ENCODE results near the gene RETREG2. TPM values are rescaled to one million over a fixed set of nuclear protein-coding genes. Genes with fewer than 3 reads are reported as not detected.

Gene RETREG2
- total RNA-seq, 1 experiment from 2014 or later = 59.5 TPM

GRCh38 chr2:219206328-219207133 lies 28.5 kb downstream of the RETREG2 start, which contains the start of gene ZFAND2B:
Gene ZFAND2B (plus strand): TSS chr2:219206782. CDS start chr2:219206988, 206 bp downstream.
- no peaks in the 10 kb centered on the region for H3K27me3 Mint-ChIP-seq (ENCODE audit: insufficient read depth, unreplicated experiment)

GRCh38 chr2:219207134-219207883 lies 29.2 kb downstream of the RETREG2 start:
- H3K36me3 Mint-ChIP-seq (ENCODE audit: insufficient read depth, unreplicated experiment) = peaks cover 52% of the 10 kb centered on the region
- H3K4me3 ChIP-seq (ENCODE audit: low read depth, low read length) = peak overlapping the region; percentile 78
- H3K4me1 Mint-ChIP-seq (ENCODE audit: low read depth, unreplicated experiment) = peaks cover 5% of the 10 kb centered on the region
- no peaks in the 10 kb centered on the region for H3K27me3 ChIP-seq (replicated peaks; ENCODE audit: control insufficient read depth, insufficient read depth, low read length)
- TF ChIP-seq CTCF (IDR thresholded peaks at IDR 0.05; ENCODE audit: insufficient read depth in 1 of 2, low read depth in 1 of 2, low read length in 1 of 2, severe bottlenecking in 1 of 2, unreplicated experiment in 1 of 2) = no peak
- H3K4me1 ChIP-seq = peaks cover 8% of the 10 kb centered on the region
- peak overlapping the region; percentile 81 for H3K4me3 Mint-ChIP-seq (ENCODE audit: unreplicated experiment)
- H3K36me3 ChIP-seq (ENCODE audit: control insufficient read depth, insufficient read depth, low read length) = peaks cover 14% of the 10 kb centered on the region
- intact Hi-C loops (cut with micrococcal nuclease; ENCODE audit: unreplicated experiment) = loop anchor here (1.0 kb wide), 2 partner anchors 11 to 47 kb away; partner anchors contain the start of genes ABCB6 and NHEJ1
- H3K27ac Mint-ChIP-seq (ENCODE audit: unreplicated experiment) = no peak overlapping the region
- TSS peak; percentile 67 for BruUV-seq (replicated peaks)
- H3K27me3 Mint-ChIP-seq (ENCODE audit: insufficient read depth, unreplicated experiment) = no peaks in the 10 kb centered on the region
- H3K9me3 ChIP-seq = no peaks in the 10 kb centered on the region
- no peaks in the 10 kb centered on the region for H3K9me3 Mint-ChIP-seq (ENCODE audit: unreplicated experiment)
- DNase-seq = no peak
- CTCF ChIA-PET = interaction anchor here (0.6 to 2.5 kb wide), 15 partner anchors 10 to 227 kb away, joined by 3 to 13 read pairs (median 6); partner anchors contain the start of genes CNPPD1, GLB1L, STK16 and TUBA4A
- POLR2A ChIA-PET = interaction anchor here (0.6 to 3.1 kb wide), 12 partner anchors 9 to 330 kb away, joined by 3 to 29 read pairs (median 6); partner anchors contain the start of genes ABCB6, CNPPD1, DNPEP and GLB1L

More at GRCh38 chr2:219206328-219207133, 28.5 kb downstream of the RETREG2 start, which contains the start of gene ZFAND2B:
- CTCF ChIA-PET = interaction anchor here (0.6 to 2.5 kb wide), 19 partner anchors 9 to 304 kb away, joined by 3 to 13 read pairs (median 4); partner anchors contain the start of genes CNPPD1, GLB1L, STK16 and TUBA4A
- intact Hi-C loops (cut with micrococcal nuclease; ENCODE audit: unreplicated experiment) = loop anchor here (1.0 kb wide), 4 partner anchors 12 to 46 kb away; partner anchors contain the start of genes ABCB6, ANKZF1, ATG9A and NHEJ1
- H3K27me3 ChIP-seq (replicated peaks; ENCODE audit: control insufficient read depth, insufficient read depth, low read length) = no peaks in the 10 kb centered on the region
- H3K4me3 ChIP-seq (ENCODE audit: low read depth, low read length) = peak within 1 kb of the TSS; percentile 78
- no peaks in the 10 kb centered on the region for H3K9me3 ChIP-seq
- DNase-seq = peak; percentile 93 to 98
- TF ChIP-seq CTCF (IDR thresholded peaks at IDR 0.05; ENCODE audit: insufficient read depth in 1 of 2, low read depth in 1 of 2, low read length in 1 of 2, severe bottlenecking in 1 of 2, unreplicated experiment in 1 of 2) = no peak
- POLR2A ChIA-PET = interaction anchor here (0.6 to 3.1 kb wide), 16 partner anchors 10 to 364 kb away, joined by 3 to 29 read pairs (median 6); partner anchors contain the start of genes ABCB6, CNPPD1, DNPEP and GLB1L
- Mint-ChIP-seq H3K36me3 (ENCODE audit: insufficient read depth, unreplicated experiment) (peaks cover 45% of the 10 kb centered on the region), H3K27ac (ENCODE audit: unreplicated experiment) (peak within 1 kb of the TSS; percentile 84), H3K4me3 (ENCODE audit: unreplicated experiment) (peak within 1 kb of the TSS; percentile 81), H3K4me1 (ENCODE audit: low read depth, unreplicated experiment) (peaks cover 5% of the 10 kb centered on the region), H3K9me3 (ENCODE audit: unreplicated experiment) (no peaks in the 10 kb centered on the region)
- peaks cover 8% of the 10 kb centered on the region for H3K4me1 ChIP-seq
- H3K36me3 ChIP-seq (ENCODE audit: control insufficient read depth, insufficient read depth, low read length) = peaks cover 14% of the 10 kb centered on the region
- no TSS peak for BruUV-seq (replicated peaks)
